Activated naive CD4-positive, alpha-beta T cell treated with anti-CD3 and anti-CD28 coated beads, Interleukin-2, amount 50 U/mL, for 24 hours (primary cell): ENCODE results near the gene WLS.
"Not testable (repeated sequence)": the region's sequence is repeated elsewhere in the genome, so short reads cannot be mapped to it uniquely, and the experiment has no call there.

Experiments used
- H3K27ac Mint-ChIP-seq: one replicate; pipeline ENCODE4 v1.8.0; 2021; ENCODE audit warnings: mild to moderate bottlenecking, mixed read lengths
- H3K27me3 Mint-ChIP-seq: one replicate; pipeline ENCODE4 v1.8.0; 2021; ENCODE audit warnings: mixed read lengths
- H3K36me3 Mint-ChIP-seq: one replicate; pipeline ENCODE4 v1.8.0; 2021; ENCODE audit warnings: mixed read lengths
- H3K4me1 Mint-ChIP-seq: one replicate; pipeline ENCODE4 v1.8.0; 2021; ENCODE audit warnings: mixed read lengths
- H3K4me3 Mint-ChIP-seq: one replicate; pipeline ENCODE4 v1.8.0; 2021; ENCODE audit warnings: mild to moderate bottlenecking, mixed read lengths
- H3K9me3 Mint-ChIP-seq: one replicate; pipeline ENCODE4 v1.8.0; 2021; ENCODE audit warnings: mixed read lengths

Gene WLS

DNA sequence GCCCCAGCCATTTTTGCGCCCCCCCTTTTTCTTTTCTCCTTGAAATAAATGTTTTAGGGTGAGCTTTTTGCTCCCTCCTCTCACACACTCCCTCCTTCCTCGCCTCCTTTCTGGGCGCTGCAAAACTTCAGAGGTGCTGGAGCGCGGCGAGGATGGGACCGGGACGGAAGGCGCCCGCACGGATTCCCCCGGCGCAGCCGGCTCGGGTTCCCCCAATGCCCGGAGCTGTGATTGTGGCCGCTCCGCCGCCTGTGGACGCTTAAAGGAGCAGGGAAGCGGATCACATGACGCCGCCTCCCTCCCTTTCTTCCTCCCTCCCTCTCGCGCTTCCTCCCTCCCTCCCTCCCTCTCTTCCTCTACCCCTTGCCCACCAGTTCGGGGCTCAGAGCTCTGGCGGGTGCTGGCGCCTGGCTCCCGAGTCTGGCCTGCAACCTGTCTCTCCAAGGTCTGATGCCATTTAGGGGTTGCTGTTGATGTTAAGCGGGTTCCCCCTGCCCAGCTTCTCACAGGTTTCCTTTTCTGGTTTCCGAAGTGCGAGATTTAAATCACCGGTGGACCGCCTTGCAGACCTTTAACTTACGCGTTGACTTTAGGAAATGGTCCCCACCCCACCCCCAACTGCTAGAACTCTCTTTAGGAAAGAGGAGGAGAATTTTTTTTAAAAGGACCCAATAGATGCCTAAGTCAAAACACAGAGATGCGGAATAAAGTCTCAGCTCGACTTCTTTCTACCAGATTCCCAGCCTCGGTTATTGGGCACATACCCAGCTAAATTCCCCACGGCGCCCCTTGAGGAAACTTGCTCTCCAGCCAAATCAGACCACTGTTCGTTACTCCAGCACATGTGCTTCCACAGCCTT, at the start of gene WLS:
TSS of gene WLS (minus strand) at position 235 of the 860 bp plus-strand sequence. CDS start at position 11, 224 bp downstream.
- Mint-ChIP-seq H3K9me3 (peaks cover 3% of the 10 kb centered on the region), H3K4me3 (peak within 1 kb of the TSS; percentile 36), H3K36me3 (no peaks in the 10 kb centered on the region), H3K27ac (no peak within 1 kb of the TSS), H3K27me3 (peaks cover 41% of the 10 kb centered on the region), H3K4me1 (peaks cover 16% of the 10 kb centered on the region)

DNA sequence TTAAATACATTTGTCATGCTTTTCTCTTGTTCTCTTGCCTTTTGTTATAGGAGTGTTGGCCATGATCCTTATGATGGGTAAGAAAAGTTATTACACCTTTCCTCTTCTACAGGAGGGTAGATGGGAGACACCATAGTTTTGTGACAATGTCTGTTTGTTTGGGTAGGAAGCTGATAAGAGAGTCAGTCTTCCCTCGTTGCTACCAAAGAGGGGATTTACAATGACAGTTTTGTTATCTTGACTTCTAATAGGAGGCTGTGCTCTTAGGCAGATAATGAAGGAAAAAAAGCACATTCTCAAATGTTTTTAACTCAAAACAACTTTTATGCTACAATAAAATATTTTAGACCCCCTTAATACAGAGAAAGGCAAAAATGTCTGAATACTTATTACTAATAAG, 48.0 kb upstream of the WLS start:
- Mint-ChIP-seq H3K36me3 (no peaks in the 10 kb centered on the region), H3K4me3 (no peak overlapping the region), H3K27ac (no peak overlapping the region), H3K27me3 (no peaks in the 10 kb centered on the region), H3K4me1 (no peaks in the 10 kb centered on the region), H3K9me3 (no peaks in the 10 kb centered on the region)

DNA sequence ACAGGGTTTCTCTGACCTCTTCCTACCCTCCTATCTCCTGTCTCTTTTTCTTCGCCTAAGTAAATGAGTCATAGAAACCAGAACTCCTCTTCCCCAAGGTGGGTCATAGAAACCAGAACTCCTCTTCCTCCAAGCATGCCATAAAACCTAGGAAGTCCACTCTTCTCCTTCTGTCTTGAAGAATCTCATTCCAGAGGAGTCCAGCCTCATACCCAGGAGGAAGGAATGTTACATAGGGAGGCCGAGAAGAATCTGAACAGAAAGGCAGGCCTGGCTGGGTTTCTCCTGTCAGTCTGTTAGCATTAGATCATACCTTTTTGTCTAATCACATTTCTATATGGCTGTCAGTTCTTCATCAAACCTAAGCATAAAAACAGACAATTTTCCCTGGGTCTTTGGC, 47.5 kb upstream of the WLS start:
- no peaks in the 10 kb centered on the region for H3K36me3 Mint-ChIP-seq
- no peaks in the 10 kb centered on the region for H3K4me1 Mint-ChIP-seq
- no peaks in the 10 kb centered on the region for H3K9me3 Mint-ChIP-seq
- H3K4me3 Mint-ChIP-seq: no peak overlapping the region
- H3K27ac Mint-ChIP-seq: no peak overlapping the region
- no peaks in the 10 kb centered on the region for H3K27me3 Mint-ChIP-seq

DNA sequence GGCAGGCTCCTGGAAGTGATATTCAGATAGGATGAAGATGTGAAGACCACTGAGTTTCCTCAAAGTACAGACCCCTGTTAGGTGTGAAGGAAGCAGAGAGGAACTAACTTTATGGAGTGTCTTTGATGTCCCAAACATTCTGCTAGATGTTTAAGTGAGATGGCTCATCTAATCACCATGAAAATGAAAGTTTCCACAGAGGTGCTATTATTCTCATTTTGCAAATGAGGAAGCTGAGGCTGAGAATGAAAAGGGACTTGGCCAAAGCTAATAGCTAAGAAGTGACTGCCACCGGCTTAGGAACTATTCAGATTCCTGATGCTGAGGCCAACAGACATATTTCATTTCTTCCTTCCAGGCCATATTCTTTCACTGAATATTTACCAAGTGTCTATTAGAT, 45.9 kb upstream of the WLS start:
- H3K4me3 Mint-ChIP-seq: no peak overlapping the region
- H3K4me1 Mint-ChIP-seq: no peaks in the 10 kb centered on the region
- H3K9me3 Mint-ChIP-seq: no peaks in the 10 kb centered on the region
- H3K27ac Mint-ChIP-seq: no peak overlapping the region
- no peaks in the 10 kb centered on the region for H3K36me3 Mint-ChIP-seq
- no peaks in the 10 kb centered on the region for H3K27me3 Mint-ChIP-seq

DNA sequence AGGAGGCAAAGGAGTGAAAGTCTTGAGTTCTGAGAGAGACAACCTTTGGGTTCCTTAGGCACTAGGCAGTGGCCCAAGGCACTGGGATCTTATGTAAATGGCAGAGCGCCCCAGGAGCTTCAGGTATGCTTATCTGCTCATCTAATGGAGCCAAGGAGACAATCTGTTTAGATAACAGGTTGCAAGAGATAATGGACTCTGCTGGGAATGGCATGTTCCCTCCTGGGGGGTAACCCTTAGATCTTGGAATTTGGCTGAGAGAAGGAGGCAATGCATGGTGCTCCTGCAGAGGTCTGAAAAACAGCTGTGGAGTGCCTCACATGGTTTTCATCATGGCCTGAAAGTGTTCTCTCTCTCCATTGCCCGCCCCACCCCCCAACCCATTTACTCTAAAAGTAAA, 44.1 kb upstream of the WLS start:
- Mint-ChIP-seq H3K4me3 (no peak overlapping the region), H3K36me3 (no peaks in the 10 kb centered on the region), H3K27me3 (no peaks in the 10 kb centered on the region), H3K27ac (no peak overlapping the region), H3K9me3 (no peaks in the 10 kb centered on the region), H3K4me1 (no peaks in the 10 kb centered on the region)

DNA sequence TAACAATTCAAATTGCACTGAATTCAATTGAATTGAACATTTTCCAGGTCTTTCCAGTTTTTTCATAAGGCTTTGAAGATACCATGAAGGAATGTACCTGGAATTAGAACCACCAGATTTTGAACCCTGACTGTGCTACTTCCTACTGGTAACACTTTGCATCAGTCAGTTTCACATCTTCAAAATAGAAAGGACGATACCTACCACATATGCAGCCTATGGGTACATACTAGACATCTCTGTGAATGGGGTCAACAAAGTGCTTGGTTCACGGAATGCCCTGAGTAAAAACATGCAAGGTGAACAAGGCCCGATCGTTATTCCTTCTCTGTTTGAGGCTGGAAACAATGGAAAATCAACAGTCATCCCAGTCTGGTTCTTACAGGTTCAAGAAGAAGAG, 41.2 kb upstream of the WLS start:
- Mint-ChIP-seq H3K27me3 (no peaks in the 10 kb centered on the region), H3K4me3 (no peak overlapping the region), H3K36me3 (no peaks in the 10 kb centered on the region), H3K4me1 (no peaks in the 10 kb centered on the region), H3K27ac (no peak overlapping the region), H3K9me3 (no peaks in the 10 kb centered on the region)

DNA sequence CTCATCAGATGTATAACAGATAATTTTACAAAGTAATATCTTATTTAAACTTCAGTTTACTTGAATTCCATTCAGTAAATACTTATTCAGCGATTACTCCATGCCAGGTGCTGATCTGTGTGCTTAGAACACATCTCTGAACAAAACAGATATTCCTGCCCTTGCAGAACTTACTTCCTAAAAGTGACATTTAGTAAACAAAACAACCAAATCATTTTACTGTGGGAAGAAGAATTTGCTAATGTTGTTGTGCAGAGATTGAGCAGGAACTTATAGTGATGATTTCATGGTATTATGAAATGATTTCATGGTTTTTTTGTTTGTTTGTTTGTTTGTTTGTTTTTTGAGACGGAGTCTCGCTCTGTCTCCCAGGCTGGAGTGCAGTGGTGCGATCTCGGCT, 39.3 kb upstream of the WLS start:
- Mint-ChIP-seq H3K4me3 (no peak overlapping the region), H3K27me3 (no peaks in the 10 kb centered on the region), H3K27ac (no peak overlapping the region), H3K4me1 (no peaks in the 10 kb centered on the region), H3K9me3 (no peaks in the 10 kb centered on the region), H3K36me3 (no peaks in the 10 kb centered on the region)

- Mint-ChIP-seq H3K4me1 (no peaks in the 10 kb centered on the region), H3K4me3 (no peak overlapping the region), H3K27ac (no peak overlapping the region), H3K27me3 (no peaks in the 10 kb centered on the region), H3K36me3 (no peaks in the 10 kb centered on the region), H3K9me3 (no peaks in the 10 kb centered on the region)
These were observed 38.6 kb upstream of the WLS start for GRCh38 chr1:68270951-68271350.

- no peak overlapping the region for H3K4me3 Mint-ChIP-seq
- no peaks in the 10 kb centered on the region for H3K27me3 Mint-ChIP-seq
- no peak overlapping the region for H3K27ac Mint-ChIP-seq
- no peaks in the 10 kb centered on the region for H3K4me1 Mint-ChIP-seq
- H3K9me3 Mint-ChIP-seq: no peaks in the 10 kb centered on the region
- no peaks in the 10 kb centered on the region for H3K36me3 Mint-ChIP-seq
These were observed 37.5 kb upstream of the WLS start for GRCh38 chr1:68269637-68270430.

DNA sequence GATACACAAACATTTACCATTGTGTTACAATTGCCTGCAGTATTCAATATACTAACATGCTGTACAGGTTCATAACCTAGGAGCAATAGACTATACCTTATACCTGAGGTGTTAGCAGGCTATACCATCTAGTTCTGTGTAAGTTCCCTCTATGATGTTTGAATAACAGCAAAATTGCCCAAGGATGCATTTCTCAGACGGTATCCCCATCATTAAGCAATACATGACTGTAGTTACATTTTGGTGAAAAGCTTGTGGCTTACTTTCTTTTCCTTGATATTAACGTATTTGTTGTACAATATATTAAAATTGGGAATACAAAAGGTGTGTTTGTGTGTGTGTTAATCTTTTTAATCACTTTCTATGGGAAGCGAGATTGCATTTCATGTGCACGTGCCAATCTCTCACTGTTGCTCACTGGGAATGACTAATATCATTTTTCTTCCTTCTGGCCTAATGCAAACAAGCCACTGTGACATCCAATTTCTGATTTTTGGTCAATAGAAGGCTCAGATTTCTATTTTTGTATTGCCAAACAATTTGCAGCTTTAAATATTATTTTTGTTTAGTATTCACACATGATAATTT, 36.7 kb upstream of the WLS start:
- Mint-ChIP-seq H3K9me3 (no peaks in the 10 kb centered on the region), H3K27me3 (no peaks in the 10 kb centered on the region), H3K4me1 (no peaks in the 10 kb centered on the region), H3K36me3 (no peaks in the 10 kb centered on the region), H3K4me3 (no peak overlapping the region), H3K27ac (no peak overlapping the region)

DNA sequence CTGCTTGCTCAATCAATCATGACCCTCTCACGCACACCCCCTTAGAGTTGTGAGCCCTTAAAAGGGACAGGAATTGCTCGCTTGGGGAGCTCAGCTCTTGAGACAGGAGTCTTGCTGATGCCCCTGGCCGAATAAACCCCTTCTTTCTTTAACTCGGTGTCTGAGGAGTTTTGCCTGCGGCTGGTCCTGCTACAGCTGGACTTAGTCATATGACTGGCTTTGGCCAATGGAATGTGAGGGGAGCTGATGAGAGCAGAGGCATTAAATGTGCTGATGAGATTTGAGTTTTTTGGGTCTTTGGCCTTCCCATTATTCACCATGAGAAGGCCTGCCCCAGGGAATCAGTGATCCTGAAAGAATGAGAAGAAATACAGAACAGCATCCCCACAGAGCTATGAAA, 24.5 kb upstream of the WLS start:
- not testable (repeated sequence) for H3K27ac Mint-ChIP-seq, H3K36me3 Mint-ChIP-seq, H3K9me3 Mint-ChIP-seq, H3K4me1 Mint-ChIP-seq, H3K4me3 Mint-ChIP-seq, H3K27me3 Mint-ChIP-seq

- H3K27ac Mint-ChIP-seq: no peak overlapping the region
- H3K36me3 Mint-ChIP-seq: no peaks in the 10 kb centered on the region
- no peaks in the 10 kb centered on the region for H3K27me3 Mint-ChIP-seq
- H3K4me3 Mint-ChIP-seq: no peak overlapping the region
- no peaks in the 10 kb centered on the region for H3K4me1 Mint-ChIP-seq
- H3K9me3 Mint-ChIP-seq: peaks cover 9% of the 10 kb centered on the region
These were observed 23.0 kb upstream of the WLS start for GRCh38 chr1:68255301-68255700.

DNA sequence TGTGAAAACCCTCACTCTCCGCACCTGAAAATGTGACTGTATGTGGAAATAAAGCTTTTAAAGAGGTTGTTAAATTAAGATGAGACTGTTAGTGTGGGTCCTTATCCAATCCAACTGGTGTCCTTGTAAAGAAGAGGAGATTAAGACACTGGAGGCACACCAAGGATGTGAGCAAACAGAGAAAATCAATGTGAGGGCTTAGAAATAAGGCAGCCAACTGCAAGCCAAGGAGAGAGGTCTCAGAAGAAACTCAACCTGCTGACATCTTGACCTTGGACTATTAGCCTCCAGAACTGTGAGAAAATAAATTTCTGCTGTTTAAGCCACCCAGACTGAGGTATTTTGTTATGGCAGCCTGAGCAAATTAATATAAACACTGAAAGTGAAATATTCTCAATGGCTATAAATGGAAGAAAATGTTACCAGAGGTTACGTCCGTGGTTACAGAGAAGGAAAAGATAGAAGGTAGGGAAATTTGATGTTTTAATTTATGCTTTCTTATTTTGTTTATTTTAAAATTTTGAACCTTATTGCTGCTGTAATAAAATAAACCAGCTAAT, 22.4 kb upstream of the WLS start:
- Mint-ChIP-seq H3K4me1 (no peaks in the 10 kb centered on the region), H3K27me3 (no peaks in the 10 kb centered on the region), H3K27ac (no peak overlapping the region), H3K36me3 (no peaks in the 10 kb centered on the region), H3K9me3 (peaks cover 11% of the 10 kb centered on the region), H3K4me3 (no peak overlapping the region)

DNA sequence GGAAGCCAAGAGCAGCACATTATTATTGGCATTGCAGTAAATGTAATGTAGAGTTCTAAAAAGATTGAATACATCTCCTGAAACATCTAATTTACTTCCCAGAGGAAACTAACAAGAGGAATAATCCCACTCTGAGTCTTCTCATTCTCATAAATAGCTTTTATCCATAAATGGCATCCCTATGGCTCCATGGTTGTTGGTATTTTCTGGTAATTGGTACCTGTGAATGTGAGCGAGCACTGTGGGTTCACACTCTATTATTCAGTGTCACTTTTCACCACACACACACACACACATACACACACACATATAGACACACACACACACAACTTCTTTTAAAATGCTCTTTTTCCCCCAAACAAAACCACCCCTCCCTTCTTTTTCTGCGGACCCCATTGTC, 4.7 kb upstream of the WLS start:
- Mint-ChIP-seq H3K4me1 (peaks cover 8% of the 10 kb centered on the region), H3K27me3 (peaks cover 23% of the 10 kb centered on the region), H3K27ac (peak overlapping the region; percentile 0), H3K9me3 (peaks cover 5% of the 10 kb centered on the region), H3K4me3 (no peak overlapping the region), H3K36me3 (no peaks in the 10 kb centered on the region)

DNA sequence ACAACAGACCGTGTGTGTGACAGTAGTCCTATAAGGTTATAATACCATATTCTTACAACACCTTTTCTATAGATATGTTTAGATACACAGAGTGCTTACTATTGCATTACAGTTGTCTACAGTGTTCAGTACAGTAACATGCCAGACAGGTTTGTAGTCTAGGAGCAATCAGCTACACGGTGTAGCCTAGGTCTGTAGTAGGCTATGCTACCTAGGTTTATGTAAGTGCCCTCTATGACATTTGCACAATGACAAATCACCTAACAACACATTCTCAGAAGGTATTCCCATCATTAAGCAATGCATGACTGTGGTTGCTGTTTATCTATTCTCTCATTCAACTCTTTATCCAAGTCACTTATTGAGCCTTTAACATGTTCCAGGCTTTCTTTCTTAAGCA, 1.8 kb upstream of the WLS start:
- Mint-ChIP-seq H3K36me3 (no peaks in the 10 kb centered on the region), H3K27me3 (peaks cover 39% of the 10 kb centered on the region), H3K4me1 (peaks cover 16% of the 10 kb centered on the region), H3K27ac (no peak overlapping the region), H3K4me3 (no peak overlapping the region), H3K9me3 (peaks cover 5% of the 10 kb centered on the region)

DNA sequence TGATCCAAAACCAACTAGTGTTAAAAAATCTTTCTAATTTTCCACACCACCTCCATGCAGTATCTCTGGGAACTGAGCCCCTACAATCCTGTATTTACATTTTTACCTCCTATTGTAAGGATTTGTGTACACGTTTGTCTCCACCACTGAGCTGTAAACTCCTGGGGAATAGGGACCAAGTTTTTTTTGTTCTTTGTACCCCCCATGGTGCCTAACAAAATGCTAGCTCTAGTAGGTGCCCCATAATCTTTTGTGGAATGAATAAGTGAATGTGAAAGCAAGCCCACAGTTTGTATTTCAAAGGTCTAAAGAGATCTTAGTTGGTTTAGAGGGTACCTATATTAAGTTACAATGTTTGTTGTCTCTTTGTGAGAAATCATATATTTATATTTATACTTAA, 879 bp upstream of the WLS start:
- Mint-ChIP-seq H3K4me1 (peaks cover 16% of the 10 kb centered on the region), H3K4me3 (no peak overlapping the region)

More for the DNA sequence above, 879 bp upstream of the WLS start:
- Mint-ChIP-seq H3K36me3 (no peaks in the 10 kb centered on the region), H3K27ac (no peak overlapping the region), H3K9me3 (peaks cover 5% of the 10 kb centered on the region), H3K27me3 (peaks cover 41% of the 10 kb centered on the region)
